Gastroesophageal sphincter (tissue), 4 donors: ENCODE results near the gene MAN2C1. TPM values are rescaled to one million over a fixed set of nuclear protein-coding genes. Genes with fewer than 3 reads are reported as not detected.
A peak's percentile ranks its signal among the peaks of the same experiment; 100 is the strongest.
"Not testable (repeated sequence)": the region's sequence is repeated elsewhere in the genome, so short reads cannot be mapped to it uniquely, and the experiment has no call there.

ENCODE experiments used
- ATAC-seq: fragments of 150-250 bp; one replicate; pipeline ENCODE4 v1.9.1; 2016; ENCODE audit warnings: mild to moderate bottlenecking, moderate library complexity
- H3K27ac ChIP-seq, 4 donors: fragments of 200-600 bp; sonication (generic) in 3 of 4; 1 replicate in 3 of 4; 2 replicates in 1 of 4; pipeline ENCODE4 v1.5.1; 2016 to 2019
- H3K27me3 ChIP-seq: fragments of 200-600 bp; sonication (generic); one replicate; pipeline ENCODE4 v1.5.1; 2019
- H3K36me3 ChIP-seq, 2 donors: fragments of 200-600 bp; sonication (generic); one replicate each; pipeline ENCODE4 v1.5.1; 2019; ENCODE audit warnings: control low read depth in 1 of 2
- H3K4me1 ChIP-seq, 3 donors: fragments of 200-600 bp; sonication (generic); 1 replicate in 2 of 3; 2 replicates in 1 of 3; pipeline ENCODE4 v1.5.1; 2016 to 2019; ENCODE audit warnings: control low read depth in 2 of 3
- H3K4me3 ChIP-seq, 2 donors: fragments of 200-600 bp; sonication (generic); one replicate each; pipeline ENCODE4 v1.5.1; 2019; ENCODE audit warnings: mild to moderate bottlenecking in 1 of 2, moderate library complexity in 1 of 2
- H3K9me3 ChIP-seq, 3 donors: fragments of 200-600 bp; sonication (generic); one replicate each; pipeline ENCODE4 v1.5.1; 2017 to 2019; ENCODE audit warnings: control low read depth in 2 of 3
- CTCF ChIP-seq, 4 experiments: fragments of 200-600 bp in 2 of 4; fragments of 450-650 bp in 2 of 4; sonication (generic) in 1 of 4; IDR thresholded peaks; one replicate each; pipeline ENCODE4 v1.5.1; 2017 to 2019; ENCODE audit warnings: antibody characterized with exemption in 4 of 4, mild to moderate bottlenecking in 2 of 4, moderate library complexity in 2 of 4
- EP300 ChIP-seq: sonication (generic); formaldehyde crosslinking; IDR thresholded peaks from one replicate; pipeline ENCODE4 v1.6.1; 2017; ENCODE audit warnings: antibody characterized with exemption, mild to moderate bottlenecking
- POLR2A ChIP-seq, 2 donors: fragments of 450-650 bp; IDR thresholded peaks; one replicate each; pipeline ENCODE4 v1.6.1; 2017; ENCODE audit warnings: antibody characterized with exemption in 2 of 2, mild to moderate bottlenecking in 2 of 2, moderate library complexity in 1 of 2
- POLR2AphosphoS5 ChIP-seq: sonication (generic); formaldehyde crosslinking; IDR thresholded peaks from one replicate; pipeline ENCODE4 v1.6.1; 2017; ENCODE audit warnings: antibody characterized with exemption
- WGBS, 2 donors: methylation state at CpG; one replicate each; pipeline ENCODE4 v1.1.5; 2018; ENCODE audit warnings: low coverage in 1 of 2; 5-methylcytosine and 5-hydroxymethylcytosine counted together
- total RNA-seq, 4 donors: library from RNA; depleted of rRNA; stranded (reverse); fragments of >200 nt; gene quantifications; one replicate each; pipeline ENCODE4 v1.1.0, GENCODE V29; 2016

Gene MAN2C1
- total RNA-seq, 4 donors from 2014 or later = 78.2 to 269 (median 102) TPM

- TF ChIP-seq EP300 = no peak
- TF ChIP-seq POLR2AphosphoS5 = peak; percentile 36
- ATAC-seq = peak; percentile 75
- H3K9me3 ChIP-seq = no peaks in the 10 kb centered on the region
- 0% methylated on average over 1 to 3 of the region's 65 CpGs for WGBS, 2 donors
- no peaks in the 10 kb centered on the region for H3K36me3 ChIP-seq
- no peaks in the 10 kb centered on the region for H3K27me3 ChIP-seq
- peak overlapping the region; percentile 86 to 97 for H3K4me3 ChIP-seq
- peak overlapping the region; percentile 8 to 80 (median 74) for H3K27ac ChIP-seq
- H3K4me1 ChIP-seq = peaks cover 0 to 44% (median 14%) of the 10 kb centered on the region in 3 donors
Observed at GRCh38 chr15:75347222-75348033, 21.0 kb downstream of the MAN2C1 start.

GRCh38 chr15:75346796-75347221 lies 21.6 kb downstream of the MAN2C1 start, which contains the start of gene NEIL1:
Gene NEIL1, plus strand, starts transcription at chr15:75347039. Its CDS starts 1,867 bp downstream, at chr15:75348906.
- ATAC-seq = no peak
- peak within 1 kb of the TSS; percentile 8 to 80 (median 74) for H3K27ac ChIP-seq
- H3K4me3 ChIP-seq = peak within 1 kb of the TSS; percentile 86 to 97
- no peaks in the 10 kb centered on the region for H3K27me3 ChIP-seq
- H3K9me3 ChIP-seq = no peaks in the 10 kb centered on the region
- 32 to 41% methylated on average over 17 to 20 of the region's 20 CpGs for WGBS, 2 donors
- H3K4me1 ChIP-seq = peaks cover 0 to 44% (median 14%) of the 10 kb centered on the region in 3 donors
- no peak for TF ChIP-seq POLR2AphosphoS5
- H3K36me3 ChIP-seq = no peaks in the 10 kb centered on the region

GRCh38 chr15:75343953-75344352 lies 24.5 kb downstream of the MAN2C1 start:
- H3K9me3 ChIP-seq, H3K27me3 ChIP-seq, ATAC-seq, H3K27ac ChIP-seq, H3K4me3 ChIP-seq: not testable (repeated sequence)
- WGBS, 2 donors = 33 to 38% methylated on average over 6 of the region's 8 CpGs
- Histone ChIP-seq H3K36me3 (peaks cover 0 to 26% of the 10 kb centered on the region in 2 donors), H3K4me1 (peaks cover 0 to 36% (median 12%) of the 10 kb centered on the region in 3 donors)

GRCh38 chr15:75342221-75342620 lies 26.2 kb downstream of the MAN2C1 start:
- no peak for ATAC-seq
- 68 to 87% methylated on average over 4 to 5 of the region's 6 CpGs for WGBS, 2 donors

GRCh38 chr15:75339531-75340240 lies 28.7 kb downstream of the MAN2C1 start:
- H3K4me1 ChIP-seq = peaks cover 3 to 33% (median 10%) of the 10 kb centered on the region in 3 donors
- H3K27ac ChIP-seq = no peak overlapping the region
- H3K4me3 ChIP-seq = no peak overlapping the region
- TF ChIP-seq CTCF (IDR thresholded peaks at IDR 0.05) = no peak
- TF ChIP-seq POLR2AphosphoS5 = no peak
- TF ChIP-seq EP300 = no peak
- no peak for TF ChIP-seq POLR2A (IDR thresholded peaks at IDR 0.05)
- H3K9me3 ChIP-seq = no peaks in the 10 kb centered on the region
- no CpG with 5 or more reads among the region's 13 CpGs for WGBS, 2 donors
- no peaks in the 10 kb centered on the region for H3K27me3 ChIP-seq
- no peak for ATAC-seq
- peaks cover 0 to 32% of the 10 kb centered on the region in 2 donors for H3K36me3 ChIP-seq

More at GRCh38 chr15:75342221-75342620, 26.2 kb downstream of the MAN2C1 start:
- TF ChIP-seq CTCF (IDR thresholded peaks at IDR 0.05) (no peak), POLR2A (IDR thresholded peaks at IDR 0.05) (no peak), EP300 (no peak), POLR2AphosphoS5 (no peak)
- Histone ChIP-seq H3K27ac (no peak overlapping the region), H3K36me3 (peaks cover 0 to 32% of the 10 kb centered on the region in 2 donors), H3K4me1 (peaks cover 0 to 29% (median 7%) of the 10 kb centered on the region in 3 donors), H3K9me3 (no peaks in the 10 kb centered on the region), H3K27me3 (no peaks in the 10 kb centered on the region), H3K4me3 (no peak overlapping the region)

GRCh38 chr15:75338661-75339240 lies 29.7 kb downstream of the MAN2C1 start:
- no peak for TF ChIP-seq POLR2A (IDR thresholded peaks at IDR 0.05)
- ATAC-seq = no peak
- Histone ChIP-seq H3K27ac (no peak overlapping the region), H3K4me1 (peaks cover 3 to 26% (median 10%) of the 10 kb centered on the region in 3 donors), H3K36me3 (peaks cover 0 to 32% of the 10 kb centered on the region in 2 donors), H3K27me3 (no peaks in the 10 kb centered on the region), H3K4me3 (no peak overlapping the region), H3K9me3 (no peaks in the 10 kb centered on the region)
- WGBS, 2 donors = no CpG with 5 or more reads among the region's 11 CpGs
